Activated CD8-positive, alpha-beta memory T cell treated with anti-CD3 and anti-CD28 coated beads, Interleukin-2, amount 10 ng/mL, durations not matched to agents 7 days and 5 days (primary cell): Measurements from ENCODE around the gene S100A13. TPM values are rescaled to one million over a fixed set of nuclear protein-coding genes. Genes with fewer than 3 reads are reported as not detected.

Experiments
- ATAC-seq: fragments of 150-1000 bp; cut with Tn5 transposase; one replicate; pipeline ENCODE4 v1.10.0; 2021; ENCODE audit warnings: moderate library complexity
- CTCF ChIA-PET: fragments of 350-600 bp; sonication (Branson Sonifier 250); formaldehyde crosslinking; loops from one replicate; lab custom pipeline; 2021; ENCODE audit warnings: antibody characterized with exemption; lab: Charles Lee
- DNase-seq: peaks from one replicate; pipeline ENCODE4 v3.0.0-alpha.2; 2020
- H3K27ac Mint-ChIP-seq: one replicate; pipeline ENCODE4 v1.8.0; 2021; ENCODE audit warnings: mild to moderate bottlenecking, mixed read lengths
- H3K27me3 Mint-ChIP-seq: one replicate; pipeline ENCODE4 v1.8.0; 2021; ENCODE audit warnings: mixed read lengths
- H3K36me3 Mint-ChIP-seq: one replicate; pipeline ENCODE4 v1.8.0; 2021; ENCODE audit warnings: mild to moderate bottlenecking, mixed read lengths
- H3K4me1 Mint-ChIP-seq: one replicate; pipeline ENCODE4 v1.8.0; 2021; ENCODE audit warnings: mixed read lengths
- H3K4me3 Mint-ChIP-seq: one replicate; pipeline ENCODE4 v1.8.0; 2021; ENCODE audit warnings: mild to moderate bottlenecking, moderate library complexity, mixed read lengths
- H3K9me3 Mint-ChIP-seq: one replicate; pipeline ENCODE4 v1.8.0; 2022; ENCODE audit warnings: low read depth, mixed read lengths
- total RNA-seq, 2 experiments: library from RNA; stranded (reverse); gene quantifications; one replicate each; pipeline ENCODE4 v1.2.3, GENCODE V29; 2021

The S100A13 gene
- total RNA-seq, 2 experiments from 2014 or later: 6.0 to 7.0 TPM

DNA sequence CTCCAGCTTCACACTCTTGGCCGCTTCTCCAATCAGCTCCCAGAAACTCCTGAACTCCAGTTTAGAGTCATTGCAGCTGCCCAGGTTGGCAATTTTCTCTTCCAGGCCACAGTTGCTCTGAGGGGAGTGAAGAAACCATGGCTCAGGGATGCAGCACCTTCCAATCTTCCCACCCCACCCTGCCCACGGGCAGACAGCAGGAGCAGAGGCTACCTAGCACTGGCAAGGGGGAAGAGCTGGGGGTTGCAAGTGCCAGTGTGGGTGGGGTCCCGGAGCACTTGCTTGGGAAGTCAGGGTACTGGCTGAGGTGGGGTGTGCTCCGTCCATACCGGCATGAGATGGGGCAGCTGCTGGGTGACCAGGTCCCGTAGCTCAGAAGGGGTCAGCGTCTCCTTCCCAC is 12.4 kb downstream of the S100A13 start:
- H3K27me3 Mint-ChIP-seq: no peaks in the 10 kb centered on the region
- no peaks in the 10 kb centered on the region for H3K9me3 Mint-ChIP-seq
- H3K4me3 Mint-ChIP-seq: no peak overlapping the region
- no peaks in the 10 kb centered on the region for H3K36me3 Mint-ChIP-seq
- no peaks in the 10 kb centered on the region for H3K4me1 Mint-ChIP-seq
- ATAC-seq: no peak
- no peak for DNase-seq
- CTCF ChIA-PET: interaction anchor here (1.0 to 1.2 kb wide), 2 partner anchors 82 to 120 kb away, joined by 3 read pairs; no protein-coding TSS in a partner anchor
- no peak overlapping the region for H3K27ac Mint-ChIP-seq

DNA sequence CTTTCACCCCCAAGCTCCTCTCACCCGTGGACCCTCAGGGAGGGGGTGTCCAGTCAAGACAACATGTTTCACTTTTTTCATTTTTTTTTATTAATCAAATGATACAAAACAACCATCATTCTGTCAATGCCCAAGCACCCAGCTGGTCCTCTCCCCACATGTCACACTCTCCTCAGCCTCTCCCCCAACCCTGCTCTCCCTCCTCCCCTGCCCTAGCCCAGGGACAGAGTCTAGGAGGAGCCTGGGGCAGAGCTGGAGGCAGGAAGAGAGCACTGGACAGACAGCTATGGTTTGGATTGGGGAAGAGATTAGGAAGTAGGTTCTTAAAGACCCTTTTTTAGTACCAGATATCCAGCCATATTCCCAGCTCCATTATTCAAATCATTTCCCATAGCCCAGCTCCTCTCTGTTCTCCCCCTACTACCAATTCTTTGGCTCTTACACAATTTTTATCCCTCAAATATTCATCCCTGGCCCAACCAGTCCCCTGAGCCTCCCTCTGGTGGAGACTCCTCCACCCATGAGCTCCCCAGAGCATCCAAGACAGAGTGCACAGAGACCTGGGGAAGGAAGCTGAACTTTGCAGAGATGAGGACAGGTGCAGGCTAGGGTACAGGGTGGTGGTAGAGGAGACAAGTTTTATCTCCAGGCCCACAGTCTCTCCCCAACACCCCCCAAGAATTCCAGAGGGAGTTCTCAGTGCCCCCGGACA is 13.0 kb downstream of the S100A13 start:
- H3K27me3 Mint-ChIP-seq: no peaks in the 10 kb centered on the region
- CTCF ChIA-PET: interaction anchor here (1.0 to 1.2 kb wide), 2 partner anchors 81 to 119 kb away, joined by 3 read pairs; no protein-coding TSS in a partner anchor
- no peaks in the 10 kb centered on the region for H3K36me3 Mint-ChIP-seq
- no peaks in the 10 kb centered on the region for H3K4me1 Mint-ChIP-seq
- no peak overlapping the region for H3K27ac Mint-ChIP-seq
- H3K4me3 Mint-ChIP-seq: no peak overlapping the region
- no peaks in the 10 kb centered on the region for H3K9me3 Mint-ChIP-seq
- ATAC-seq (no peak), DNase-seq (no peak)

- Mint-ChIP-seq H3K4me3 (no peak overlapping the region), H3K27ac (no peak overlapping the region), H3K36me3 (no peaks in the 10 kb centered on the region), H3K9me3 (no peaks in the 10 kb centered on the region), H3K27me3 (no peaks in the 10 kb centered on the region), H3K4me1 (no peaks in the 10 kb centered on the region)
- ATAC-seq: no peak
- CTCF ChIA-PET: no interaction called here
- no peak for DNase-seq
Observed at GRCh38 chr1:153613406-153613805, 13.9 kb downstream of the S100A13 start.

- ATAC-seq (no peak), DNase-seq (no peak)
- Mint-ChIP-seq H3K4me1 (no peaks in the 10 kb centered on the region), H3K36me3 (no peaks in the 10 kb centered on the region), H3K27me3 (no peaks in the 10 kb centered on the region), H3K9me3 (no peaks in the 10 kb centered on the region), H3K27ac (no peak within 1 kb of the TSS), H3K4me3 (no peak within 1 kb of the TSS)
- CTCF ChIA-PET: no interaction called here
Observed at GRCh38 chr1:153612755-153613331, 14.5 kb downstream of the S100A13 start, which contains the start of gene S100A16. Gene S100A16 (minus strand): TSS chr1:153613137. CDS start chr1:153608151, 4,986 bp downstream.

DNA sequence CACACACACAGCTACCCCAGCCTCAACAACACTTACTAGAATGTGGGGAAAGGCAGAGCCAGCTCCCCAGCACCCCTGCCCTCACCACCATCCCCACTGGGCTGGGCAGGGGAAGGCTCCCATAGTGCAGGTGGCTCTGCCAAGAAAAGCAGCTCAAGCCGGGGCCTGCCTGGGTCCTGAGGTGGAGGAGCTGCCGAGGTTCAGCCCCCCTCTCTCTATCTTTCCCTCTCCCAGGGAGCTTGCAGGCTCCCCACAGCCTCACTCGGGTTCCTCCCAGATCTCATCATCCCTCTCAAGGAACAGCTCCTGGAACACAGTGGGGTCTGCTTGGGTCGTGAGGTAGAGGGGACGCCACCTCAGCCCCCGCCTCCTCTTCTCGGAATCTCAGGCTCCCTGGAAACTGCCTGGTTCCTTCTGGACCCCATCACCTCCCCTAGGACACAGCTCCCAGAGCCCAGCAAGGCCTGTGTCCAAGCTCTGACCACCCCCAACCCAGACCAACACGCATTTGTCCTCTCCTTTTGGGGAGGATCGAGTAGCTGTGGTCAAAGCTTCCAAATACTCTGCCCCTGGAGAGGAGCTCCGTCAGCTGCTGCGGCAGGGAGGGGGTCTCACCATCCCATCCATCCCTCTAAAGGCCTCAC is 15.1 kb downstream of the S100A13 start:
- Mint-ChIP-seq H3K4me3 (no peak overlapping the region), H3K27me3 (no peaks in the 10 kb centered on the region), H3K9me3 (no peaks in the 10 kb centered on the region), H3K27ac (no peak overlapping the region), H3K4me1 (no peaks in the 10 kb centered on the region), H3K36me3 (no peaks in the 10 kb centered on the region)
- DNase-seq (no peak), ATAC-seq (no peak)
- CTCF ChIA-PET: no interaction called here

DNA sequence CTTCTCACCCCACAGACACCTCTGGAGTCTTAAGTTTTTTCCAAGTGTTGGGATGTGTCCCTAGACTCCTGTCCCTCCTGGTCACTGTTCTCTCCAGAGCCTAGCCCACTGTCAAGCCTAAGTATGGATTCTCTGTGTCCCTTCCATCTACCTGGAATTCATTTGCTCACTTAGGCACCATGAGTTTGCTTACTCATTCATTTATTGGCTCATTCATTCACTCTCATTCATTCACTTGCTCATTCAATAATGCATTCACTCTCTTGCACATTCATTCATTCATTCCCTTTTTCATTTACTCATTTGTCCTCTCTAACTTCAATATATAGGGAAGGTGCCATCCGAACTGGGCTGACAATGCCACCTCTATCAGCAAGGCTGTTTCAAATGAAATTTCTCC is 15.9 kb downstream of the S100A13 start:
- CTCF ChIA-PET: interaction anchor here (0.6 kb wide), 1 partner anchor 75 kb away, joined by 3 read pairs; no protein-coding TSS in a partner anchor
- H3K4me3 Mint-ChIP-seq: no peak overlapping the region
- H3K27ac Mint-ChIP-seq: no peak overlapping the region
- ATAC-seq (no peak), DNase-seq (no peak)
- no peaks in the 10 kb centered on the region for H3K36me3 Mint-ChIP-seq
- H3K4me1 Mint-ChIP-seq: no peaks in the 10 kb centered on the region
- no peaks in the 10 kb centered on the region for H3K9me3 Mint-ChIP-seq
- no peaks in the 10 kb centered on the region for H3K27me3 Mint-ChIP-seq

DNA sequence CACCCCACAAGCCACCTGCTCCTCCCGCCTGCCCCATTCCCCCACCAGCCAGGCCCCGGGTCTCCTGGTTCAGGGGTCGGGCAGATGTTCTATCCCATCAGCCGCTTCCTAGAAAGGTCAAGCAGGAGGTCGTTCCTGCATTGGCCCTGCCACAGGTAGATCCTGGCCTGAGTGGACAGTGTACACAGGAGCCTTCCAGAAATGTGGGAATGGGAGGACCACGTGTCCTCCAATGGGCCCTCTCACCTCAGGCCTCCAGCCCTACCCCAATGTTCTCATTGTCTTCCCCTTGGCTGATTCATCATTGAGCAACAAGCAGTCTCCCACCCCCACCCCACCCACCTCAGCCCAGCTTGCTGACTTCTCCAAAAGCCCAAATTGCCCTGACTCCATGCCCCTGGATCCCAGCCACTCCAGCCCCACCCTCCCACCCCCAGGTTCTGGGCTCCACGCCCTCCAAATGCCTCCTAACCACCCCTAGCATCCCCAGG is 16.4 kb downstream of the S100A13 start:
- Mint-ChIP-seq H3K36me3 (no peaks in the 10 kb centered on the region), H3K27me3 (no peaks in the 10 kb centered on the region), H3K4me3 (no peak overlapping the region), H3K4me1 (no peaks in the 10 kb centered on the region), H3K27ac (no peak overlapping the region), H3K9me3 (no peaks in the 10 kb centered on the region)
- ATAC-seq (no peak), DNase-seq (no peak)
- CTCF ChIA-PET: no interaction called here

- Mint-ChIP-seq H3K9me3 (no peaks in the 10 kb centered on the region), H3K4me1 (no peaks in the 10 kb centered on the region), H3K4me3 (no peak overlapping the region), H3K36me3 (no peaks in the 10 kb centered on the region), H3K27ac (no peak overlapping the region), H3K27me3 (no peaks in the 10 kb centered on the region)
- CTCF ChIA-PET: no interaction called here
- ATAC-seq: no peak
- no peak for DNase-seq
Observed at GRCh38 chr1:153610334-153610733, 17.0 kb downstream of the S100A13 start.

GRCh38 chr1:153609585-153609907 is 17.8 kb downstream of the S100A13 start:
- no peaks in the 10 kb centered on the region for H3K9me3 Mint-ChIP-seq
- ATAC-seq: no peak
- no peak overlapping the region for H3K27ac Mint-ChIP-seq
- CTCF ChIA-PET: no interaction called here
- H3K4me1 Mint-ChIP-seq: no peaks in the 10 kb centered on the region
- no peaks in the 10 kb centered on the region for H3K36me3 Mint-ChIP-seq
- H3K4me3 Mint-ChIP-seq: no peak overlapping the region
- DNase-seq: no peak
- H3K27me3 Mint-ChIP-seq: no peaks in the 10 kb centered on the region

GRCh38 chr1:153608742-153609584 is 18.3 kb downstream of the S100A13 start:
- ATAC-seq (no peak), DNase-seq (no peak)
- H3K4me3 Mint-ChIP-seq: no peak overlapping the region
- no peaks in the 10 kb centered on the region for H3K27me3 Mint-ChIP-seq
- H3K4me1 Mint-ChIP-seq: no peaks in the 10 kb centered on the region
- no peaks in the 10 kb centered on the region for H3K9me3 Mint-ChIP-seq
- no peak overlapping the region for H3K27ac Mint-ChIP-seq
- CTCF ChIA-PET: no interaction called here
- no peaks in the 10 kb centered on the region for H3K36me3 Mint-ChIP-seq

DNA sequence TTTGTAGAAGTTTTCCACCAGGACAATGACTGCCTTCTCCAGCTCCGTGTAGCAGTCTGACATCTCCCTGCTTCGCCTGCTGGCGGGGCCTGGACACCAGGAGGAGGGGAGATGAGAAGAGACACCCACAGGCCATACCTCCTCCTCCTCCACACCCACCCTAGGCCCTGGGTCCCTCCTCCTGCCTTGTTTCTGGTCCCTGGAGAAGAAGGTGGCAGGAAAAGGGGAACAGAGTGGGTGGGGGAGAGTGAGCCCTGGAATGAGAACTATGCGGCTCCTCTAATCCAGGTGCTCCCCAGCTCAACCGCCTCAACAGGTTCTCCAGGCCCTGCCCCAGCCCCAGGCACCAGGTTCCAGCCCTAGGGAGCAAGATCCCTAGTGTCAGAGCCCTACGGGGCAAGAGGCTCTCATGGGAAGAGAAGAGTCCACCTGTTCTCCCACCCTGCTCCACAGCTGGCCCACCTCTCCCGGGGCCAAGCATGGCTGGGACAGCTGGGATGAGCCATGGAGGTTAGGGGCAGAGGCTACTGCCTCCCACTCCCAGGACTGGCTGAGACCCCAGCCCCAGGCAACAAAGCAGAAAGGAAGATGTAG is 19.1 kb downstream of the S100A13 start:
- no peaks in the 10 kb centered on the region for H3K27me3 Mint-ChIP-seq

DNA sequence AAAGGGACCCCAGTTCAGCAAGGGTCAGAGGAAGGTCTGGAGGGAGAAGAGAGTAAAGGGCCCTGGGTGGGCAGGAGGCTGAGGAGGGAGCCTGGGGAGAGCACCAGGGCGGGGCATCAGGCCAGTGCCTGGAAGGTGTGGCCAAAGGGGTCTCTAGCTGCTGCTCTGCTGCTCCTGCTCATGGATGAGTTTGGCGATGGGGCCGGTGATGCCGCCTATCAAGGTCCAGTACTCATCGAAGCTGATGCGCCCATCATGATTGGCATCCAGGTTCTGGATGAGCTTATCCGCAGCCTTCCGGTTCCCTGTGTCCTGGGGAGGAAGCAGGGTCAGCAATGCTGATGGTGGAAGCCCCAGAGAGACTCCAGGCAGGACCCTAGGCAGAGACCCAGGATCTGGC is 19.9 kb downstream of the S100A13 start:
- H3K4me1 Mint-ChIP-seq: peaks cover 3% of the 10 kb centered on the region
- no peaks in the 10 kb centered on the region for H3K36me3 Mint-ChIP-seq
- no peak overlapping the region for H3K4me3 Mint-ChIP-seq
- no peaks in the 10 kb centered on the region for H3K27me3 Mint-ChIP-seq
- no peak overlapping the region for H3K27ac Mint-ChIP-seq
- no peaks in the 10 kb centered on the region for H3K9me3 Mint-ChIP-seq
- no peak for ATAC-seq
- CTCF ChIA-PET: interaction anchor here (0.6 to 1.6 kb wide), 3 partner anchors 26 to 97 kb away, joined by 3 to 4 read pairs (median 3); partner anchors contain the start of gene CHTOP
- no peak for DNase-seq

More for the DNA sequence above, 19.1 kb downstream of the S100A13 start:
- Mint-ChIP-seq H3K36me3 (no peaks in the 10 kb centered on the region), H3K4me3 (no peak overlapping the region), H3K4me1 (no peaks in the 10 kb centered on the region), H3K9me3 (no peaks in the 10 kb centered on the region), H3K27ac (no peak overlapping the region)
- no peak for DNase-seq
- ATAC-seq: no peak
- CTCF ChIA-PET: interaction anchor here (0.6 to 1.6 kb wide), 2 partner anchors 36 to 98 kb away, joined by 3 read pairs; no protein-coding TSS in a partner anchor
